Inflammatory macrophage treated with lipopolysaccharide for 4 hours (primary cell): Measurements from ENCODE around the gene METTL14.

Experiments used
- DNase-seq: peaks from one replicate; pipeline ENCODE4 v3.0.0-alpha.2; 2020

The METTL14 gene

DNA sequence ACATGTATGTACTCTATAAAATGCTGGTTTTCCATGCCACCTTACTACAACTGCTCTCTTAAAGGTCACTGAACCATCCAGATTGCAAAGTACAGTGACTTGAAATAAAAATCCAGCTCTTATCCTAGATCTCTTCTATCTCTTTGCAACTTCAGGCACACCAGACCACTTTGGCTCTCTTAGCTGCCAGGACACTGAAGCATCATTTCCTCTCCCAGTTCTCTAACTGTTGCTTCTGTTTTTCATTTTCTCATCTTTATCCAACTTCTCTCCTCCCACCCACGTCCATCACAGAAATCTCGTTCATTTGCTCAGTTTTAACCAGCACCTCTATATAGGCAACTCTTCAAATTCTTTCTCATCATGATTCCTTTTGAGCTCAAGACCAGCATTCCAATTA lies 74.3 kb downstream of the METTL14 start:
- DNase-seq = no peak

GRCh38 chr4:118760092-118760491 lies 74.9 kb downstream of the METTL14 start:
- DNase-seq = no peak

DNA sequence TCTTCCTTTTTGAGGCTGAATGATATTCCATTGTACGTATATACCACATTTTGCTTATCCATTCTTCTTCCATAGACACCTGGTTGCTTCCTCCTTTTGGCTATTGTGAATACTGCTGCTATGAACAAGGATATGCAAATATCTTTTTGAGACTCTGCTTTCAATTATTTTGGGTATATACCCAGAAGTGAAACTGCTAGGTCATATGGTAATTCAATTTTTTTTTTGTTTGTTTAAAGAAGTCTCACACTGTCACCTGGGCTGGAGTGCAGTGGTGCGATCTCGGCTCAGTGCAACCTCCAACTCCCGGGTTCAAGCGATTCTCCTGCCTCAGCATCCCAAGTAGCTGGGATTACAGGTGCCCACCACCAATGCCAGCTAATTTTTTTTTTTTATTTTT lies 75.3 kb downstream of the METTL14 start:
- peak; percentile 12 for DNase-seq

- no peak for DNase-seq
These were observed 76.3 kb downstream of the METTL14 start for GRCh38 chr4:118761397-118762016.

DNA sequence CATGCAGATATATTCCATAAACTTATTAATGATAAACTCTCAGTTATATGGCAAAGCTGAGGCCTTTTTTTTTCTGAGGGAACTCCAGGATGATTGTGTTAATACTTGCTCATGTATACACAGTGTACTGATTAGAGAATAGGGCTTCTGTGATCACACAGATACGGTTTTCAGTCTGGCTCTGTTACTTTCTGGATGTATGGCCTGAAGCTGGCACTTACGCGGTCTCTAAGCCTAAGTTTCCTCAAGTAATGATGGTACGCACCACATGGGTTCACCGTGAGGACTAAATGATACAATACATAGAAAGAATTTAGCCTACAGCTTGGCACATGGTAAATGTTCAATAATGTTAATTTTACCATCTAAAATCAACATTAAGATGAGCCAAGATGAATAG lies 77.0 kb downstream of the METTL14 start:
- DNase-seq = no peak

GRCh38 chr4:118762730-118763477 lies 77.7 kb downstream of the METTL14 start:
- DNase-seq = no peak
